ENCODE results near the gene BEND7. TPM values are rescaled to one million over a fixed set of nuclear protein-coding genes. Genes with fewer than 3 reads are reported as not detected.

The BEND7 gene
- total RNA-seq, 4 donors from 2014 or later: 10.8 to 27.5 (median 21.5) TPM

DNA sequence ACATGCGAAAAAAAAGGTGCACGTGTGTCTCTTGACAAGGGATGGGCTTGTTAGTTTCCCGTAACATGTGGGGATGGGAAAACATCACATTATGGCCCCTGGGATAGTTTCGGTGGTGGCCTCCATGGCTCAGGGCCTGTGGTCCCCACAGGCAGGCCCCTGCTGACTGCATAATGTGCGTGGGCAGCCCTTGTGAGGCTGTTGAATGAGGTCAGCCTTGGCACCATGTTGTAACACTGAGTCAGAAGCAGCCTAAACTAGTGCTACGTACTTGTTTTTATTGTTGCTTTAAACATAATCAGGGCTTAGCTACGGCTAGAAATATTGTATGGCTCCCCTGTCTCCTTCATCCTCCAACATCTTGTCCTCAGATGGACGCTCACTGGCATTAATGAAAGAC is 80.6 kb downstream of the BEND7 start:
- WGBS, 2 donors: 68 to 85% methylated on average over 8 of the region's 8 CpGs
- peaks cover 0 to 47% (median 0%) of the 10 kb centered on the region in 3 donors for H3K36me3 ChIP-seq
- H3K27me3 ChIP-seq: no peaks in the 10 kb centered on the region
- no peak for DNase-seq (ENCODE audit: low spot score in 2 of 2)
- no peak for TF ChIP-seq CTCF (IDR thresholded peaks at IDR 0.05)
- no peak for TF ChIP-seq POLR2A (IDR thresholded peaks at IDR 0.05)
- no peak for TF ChIP-seq EP300 (IDR thresholded peaks at IDR 0.05)
- no peaks in the 10 kb centered on the region for H3K9me3 ChIP-seq
- H3K27ac ChIP-seq: no peak overlapping the region
- H3K4me3 ChIP-seq: no peak overlapping the region
- no peaks in the 10 kb centered on the region for H3K4me1 ChIP-seq

DNA sequence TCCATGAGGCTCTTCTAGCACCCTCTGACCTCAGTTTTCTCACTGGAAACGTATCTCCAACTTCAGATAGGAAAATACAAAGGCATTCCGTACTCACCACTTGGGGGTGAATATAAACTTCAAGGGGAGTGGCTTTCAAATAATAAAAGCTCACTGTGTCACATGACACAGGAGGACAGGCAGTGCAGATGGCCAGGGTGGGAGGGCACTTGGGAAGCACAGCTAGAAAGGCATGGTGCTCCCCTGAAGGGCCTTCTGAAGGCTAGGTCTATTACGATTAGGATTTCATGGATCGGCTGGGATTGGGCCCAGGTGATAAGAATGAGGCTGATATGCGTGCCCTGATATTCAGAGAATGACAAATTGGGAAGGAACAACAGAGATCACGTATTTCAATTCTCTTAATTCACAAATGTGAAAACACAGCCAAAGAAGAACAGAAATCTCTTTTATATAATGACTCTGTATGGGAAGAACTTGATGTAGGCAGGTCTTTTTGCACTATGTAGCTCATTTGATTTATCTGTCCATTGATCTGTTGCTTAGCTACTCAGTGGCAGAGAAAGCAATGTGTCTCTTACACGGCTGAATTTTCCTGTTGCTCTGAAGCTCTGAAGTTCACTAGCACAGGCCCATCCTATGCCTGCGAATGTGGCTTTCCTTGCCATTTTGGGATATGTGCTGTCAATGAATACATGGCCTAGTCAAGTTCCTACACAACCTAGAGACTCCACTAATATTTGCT is 83.0 kb downstream of the BEND7 start:
- Histone ChIP-seq H3K27ac (no peak overlapping the region), H3K27me3 (peaks cover 0 to 13% of the 10 kb centered on the region in 2 donors), H3K9me3 (no peaks in the 10 kb centered on the region), H3K36me3 (peaks cover 0 to 39% (median 0%) of the 10 kb centered on the region in 3 donors), H3K4me1 (peaks cover 0 to 9% (median 0%) of the 10 kb centered on the region in 4 donors), H3K4me3 (no peak overlapping the region)
- no peak for DNase-seq (ENCODE audit: low spot score in 2 of 2)
- no peak for TF ChIP-seq EP300 (IDR thresholded peaks at IDR 0.05)
- no peak for TF ChIP-seq POLR2A (IDR thresholded peaks at IDR 0.05)
- no peak for TF ChIP-seq CTCF (IDR thresholded peaks at IDR 0.05)
- WGBS, 2 donors: 86 to 87% methylated on average over 8 of the region's 8 CpGs

DNA sequence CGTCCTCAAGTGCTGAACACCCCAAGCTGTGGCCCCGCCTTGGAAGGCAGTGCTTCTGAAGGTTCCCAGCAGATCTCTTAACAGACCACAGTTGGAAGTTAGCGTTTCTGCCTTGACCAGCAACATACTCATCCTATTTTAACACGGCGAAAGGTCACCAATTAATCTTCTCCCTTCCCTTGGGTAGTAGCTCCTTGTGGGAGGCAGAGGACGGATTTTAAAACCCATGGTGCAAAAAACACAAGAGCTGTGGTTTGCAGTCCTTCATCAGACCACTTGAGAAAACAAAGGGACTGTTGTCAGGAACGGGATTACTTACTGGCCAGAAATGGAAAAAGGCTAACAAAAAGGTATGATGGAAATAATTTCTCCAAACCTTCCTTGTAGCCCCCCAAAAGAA is 87.3 kb downstream of the BEND7 start:
- H3K27me3 ChIP-seq: peaks cover 0 to 37% of the 10 kb centered on the region in 2 donors
- H3K4me3 ChIP-seq: no peak overlapping the region
- TF ChIP-seq EP300 (IDR thresholded peaks at IDR 0.05) (no peak), CTCF (IDR thresholded peaks at IDR 0.05) (no peak), POLR2A (IDR thresholded peaks at IDR 0.05) (no peak)
- 53 to 60% methylated on average over 7 of the region's 7 CpGs for WGBS, 2 donors
- peaks cover 0 to 26% (median 9%) of the 10 kb centered on the region in 4 donors for H3K4me1 ChIP-seq
- peaks cover 0 to 14% (median 0%) of the 10 kb centered on the region in 3 donors for H3K36me3 ChIP-seq
- no peak for DNase-seq (ENCODE audit: low spot score in 2 of 2)
- no peaks in the 10 kb centered on the region for H3K9me3 ChIP-seq
- H3K27ac ChIP-seq: no peak overlapping the region

DNA sequence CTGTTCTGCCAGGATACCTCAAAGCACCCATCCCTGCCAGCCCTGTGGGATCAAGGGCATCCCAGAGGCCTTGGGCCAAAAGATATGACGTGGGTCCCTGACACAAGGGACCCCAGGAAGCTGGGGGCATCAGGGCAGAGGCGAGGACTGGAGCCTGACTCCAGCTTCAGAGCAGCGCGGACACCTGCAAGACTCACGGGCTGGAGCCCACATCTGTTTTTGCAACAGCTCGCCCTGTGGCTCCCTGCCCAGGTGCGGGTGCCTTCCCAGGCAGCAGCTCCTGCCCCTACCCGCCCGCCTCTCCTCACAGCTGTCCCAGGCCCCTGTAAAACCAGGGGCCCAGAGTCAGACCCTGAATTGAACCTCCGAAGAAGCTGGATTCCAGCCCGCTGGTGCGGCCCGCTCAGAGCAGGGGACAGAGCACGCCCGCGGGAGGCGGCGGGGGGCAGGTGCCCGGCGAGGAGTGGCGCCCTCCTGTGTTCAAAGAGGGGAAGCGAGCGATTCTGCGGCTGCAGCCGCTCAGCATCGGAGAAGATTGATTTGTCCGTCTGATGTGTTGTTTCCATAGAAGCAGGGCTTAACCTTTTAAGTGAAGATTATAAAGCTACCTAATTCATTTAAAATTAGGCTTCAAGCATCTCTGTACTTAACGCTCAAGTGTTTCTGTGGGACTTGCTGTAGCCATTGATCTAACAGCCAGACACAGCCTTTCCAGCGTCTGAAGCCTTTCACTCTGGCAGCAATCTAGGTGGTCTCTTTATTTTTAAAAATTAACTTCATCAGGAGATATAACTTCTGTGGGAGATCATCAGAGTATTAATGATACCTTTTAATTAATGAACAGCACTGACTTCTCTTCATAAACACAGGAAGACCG is 88.4 kb downstream of the BEND7 start:
- H3K27me3 ChIP-seq: peaks cover 0 to 37% of the 10 kb centered on the region in 2 donors
- 7 to 9% methylated on average over 20 to 27 of the region's 30 CpGs for WGBS, 2 donors
- peak overlapping the region in 3 of 4 donors; percentile 10 to 33 (median 25) for H3K4me3 ChIP-seq
- no peaks in the 10 kb centered on the region for H3K9me3 ChIP-seq
- H3K27ac ChIP-seq: no peak overlapping the region
- peaks cover 0 to 26% (median 9%) of the 10 kb centered on the region in 4 donors for H3K4me1 ChIP-seq
- peak in 1 of 2 donors; percentile 47 for DNase-seq (ENCODE audit: low spot score in 2 of 2)
- H3K36me3 ChIP-seq: peaks cover 0 to 3% (median 0%) of the 10 kb centered on the region in 3 donors
- TF ChIP-seq CTCF (IDR thresholded peaks at IDR 0.05): peak; percentile 71 to 86 (median 80)
- TF ChIP-seq POLR2A (IDR thresholded peaks at IDR 0.05): no peak
